A172 (cell line): ENCODE measurements around the gene TNFAIP3. TPM values are rescaled to one million over a fixed set of nuclear protein-coding genes. Genes with fewer than 3 reads are reported as not detected.

Source experiments
- DNase-seq: peaks from one replicate; pipeline ENCODE4 v3.0.0-alpha.2; 2015; ENCODE audit warnings: low spot score
- total RNA-seq: library from RNA; depleted of rRNA; stranded (reverse); fragments of >200 nt; shearing (Covaris generic); gene quantifications from 2 replicates; pipeline ENCODE4 v1.2.3, GENCODE V29; 2014

TNFAIP3 gene
- total RNA-seq, 1 experiment from 2014 or later, result 1.6 TPM

- DNase-seq, result no peak
These were observed 2.1 kb upstream of the TNFAIP3 start for GRCh38 chr6:137864812-137865508.

- DNase-seq, result peak; percentile 48
These were observed 702 bp upstream of the TNFAIP3 start for GRCh38 chr6:137866200-137866913.

GRCh38 chr6:137867685-137868509 is 838 bp downstream of the TNFAIP3 start:
- no peak for DNase-seq

- DNase-seq, result no peak
These were observed 1.9 kb downstream of the TNFAIP3 start for GRCh38 chr6:137868721-137869548.

- DNase-seq, result no peak
These were observed 2.7 kb downstream of the TNFAIP3 start for GRCh38 chr6:137869549-137870307.

- no peak for DNase-seq
These were observed 3.2 kb downstream of the TNFAIP3 start for GRCh38 chr6:137870308-137870644.

GRCh38 chr6:137870744-137871247 is 3.7 kb downstream of the TNFAIP3 start:
- no peak for DNase-seq

GRCh38 chr6:137871291-137871690 is 4.2 kb downstream of the TNFAIP3 start:
- no peak for DNase-seq

- no peak for DNase-seq
These were observed 4.9 kb downstream of the TNFAIP3 start for GRCh38 chr6:137871831-137872454.

GRCh38 chr6:137872581-137873115 is 5.6 kb downstream of the TNFAIP3 start:
- no peak for DNase-seq

GRCh38 chr6:137873273-137873762 is 6.3 kb downstream of the TNFAIP3 start:
- peak; percentile 80 for DNase-seq

GRCh38 chr6:137874204-137875057 is 7.4 kb downstream of the TNFAIP3 start:
- DNase-seq, result no peak

- DNase-seq, result no peak
These were observed 8.0 kb downstream of the TNFAIP3 start for GRCh38 chr6:137875058-137875520.

- DNase-seq, result no peak
These were observed 8.5 kb downstream of the TNFAIP3 start for GRCh38 chr6:137875606-137876005.

GRCh38 chr6:137876547-137876946 is 9.5 kb downstream of the TNFAIP3 start:
- no peak for DNase-seq

- DNase-seq, result no peak
These were observed 10.1 kb downstream of the TNFAIP3 start for GRCh38 chr6:137877113-137877512.

GRCh38 chr6:137877606-137878005 is 10.5 kb downstream of the TNFAIP3 start:
- no peak for DNase-seq

- no peak for DNase-seq
These were observed 11.0 kb downstream of the TNFAIP3 start for GRCh38 chr6:137878029-137878428.
